ENCODE measurements around the gene TMEM41A.

TMEM41A gene

GRCh38 chr3:185530856-185531255, 32.0 kb upstream of the TMEM41A start:
- no peak overlapping the region for H3K4me3 ChIP-seq (replicated peaks in 1 of 2; ENCODE audit: low read depth in 2 of 2, low read length in 2 of 2)
- TF ChIP-seq CTCF (IDR thresholded peaks at IDR 0.05; ENCODE audit: low read depth, low read length), result no peak
- no peak for DNase-seq (ENCODE audit: low read depth in 2 of 2)

GRCh38 chr3:185528532-185528931, 29.7 kb upstream of the TMEM41A start:
- no peak for DNase-seq (ENCODE audit: low read depth in 2 of 2)
- TF ChIP-seq CTCF (IDR thresholded peaks at IDR 0.05; ENCODE audit: low read depth, low read length), result no peak
- no peak overlapping the region for H3K4me3 ChIP-seq (replicated peaks in 1 of 2; ENCODE audit: low read depth in 2 of 2, low read length in 2 of 2)

- no peak overlapping the region for H3K4me3 ChIP-seq (replicated peaks in 1 of 2; ENCODE audit: low read depth in 2 of 2, low read length in 2 of 2)
- no peak for DNase-seq (ENCODE audit: low read depth in 2 of 2)
These were observed 28.5 kb upstream of the TMEM41A start for GRCh38 chr3:185527364-185527763.

GRCh38 chr3:185526349-185526951, 27.6 kb upstream of the TMEM41A start:
- DNase-seq (ENCODE audit: low read depth in 2 of 2), result no peak
- TF ChIP-seq CTCF (IDR thresholded peaks at IDR 0.05; ENCODE audit: low read depth, low read length), result no peak
- no peak overlapping the region for H3K4me3 ChIP-seq (replicated peaks in 1 of 2; ENCODE audit: low read depth in 2 of 2, low read length in 2 of 2)

More at GRCh38 chr3:185527364-185527763, 28.5 kb upstream of the TMEM41A start:
- no peak for TF ChIP-seq CTCF (IDR thresholded peaks at IDR 0.05; ENCODE audit: low read depth, low read length)

- no peak for TF ChIP-seq CTCF (IDR thresholded peaks at IDR 0.05; ENCODE audit: low read depth, low read length)
- H3K4me3 ChIP-seq (replicated peaks in 1 of 2; ENCODE audit: low read depth in 2 of 2, low read length in 2 of 2), result no peak overlapping the region
- DNase-seq (ENCODE audit: low read depth in 2 of 2), result no peak
These were observed 22.7 kb upstream of the TMEM41A start for GRCh38 chr3:185521349-185522138.

GRCh38 chr3:185519021-185519420, 20.2 kb upstream of the TMEM41A start:
- no peak for DNase-seq (ENCODE audit: low read depth in 2 of 2)

More at GRCh38 chr3:185519021-185519420, 20.2 kb upstream of the TMEM41A start:
- TF ChIP-seq CTCF (IDR thresholded peaks at IDR 0.05; ENCODE audit: low read depth, low read length), result no peak
- no peak overlapping the region for H3K4me3 ChIP-seq (replicated peaks in 1 of 2; ENCODE audit: low read depth in 2 of 2, low read length in 2 of 2)

All from cardiac fibroblast (primary cell).